Measurements from ENCODE around the gene MEST. TPM values are rescaled to one million over a fixed set of nuclear protein-coding genes. Genes with fewer than 3 reads are reported as not detected.
A peak's percentile ranks its signal among the peaks of the same experiment; 100 is the strongest.

The MEST gene
- total RNA-seq, 4 donors from 2014 or later: 5.2 to 14.0 (median 9.3) TPM

DNA sequence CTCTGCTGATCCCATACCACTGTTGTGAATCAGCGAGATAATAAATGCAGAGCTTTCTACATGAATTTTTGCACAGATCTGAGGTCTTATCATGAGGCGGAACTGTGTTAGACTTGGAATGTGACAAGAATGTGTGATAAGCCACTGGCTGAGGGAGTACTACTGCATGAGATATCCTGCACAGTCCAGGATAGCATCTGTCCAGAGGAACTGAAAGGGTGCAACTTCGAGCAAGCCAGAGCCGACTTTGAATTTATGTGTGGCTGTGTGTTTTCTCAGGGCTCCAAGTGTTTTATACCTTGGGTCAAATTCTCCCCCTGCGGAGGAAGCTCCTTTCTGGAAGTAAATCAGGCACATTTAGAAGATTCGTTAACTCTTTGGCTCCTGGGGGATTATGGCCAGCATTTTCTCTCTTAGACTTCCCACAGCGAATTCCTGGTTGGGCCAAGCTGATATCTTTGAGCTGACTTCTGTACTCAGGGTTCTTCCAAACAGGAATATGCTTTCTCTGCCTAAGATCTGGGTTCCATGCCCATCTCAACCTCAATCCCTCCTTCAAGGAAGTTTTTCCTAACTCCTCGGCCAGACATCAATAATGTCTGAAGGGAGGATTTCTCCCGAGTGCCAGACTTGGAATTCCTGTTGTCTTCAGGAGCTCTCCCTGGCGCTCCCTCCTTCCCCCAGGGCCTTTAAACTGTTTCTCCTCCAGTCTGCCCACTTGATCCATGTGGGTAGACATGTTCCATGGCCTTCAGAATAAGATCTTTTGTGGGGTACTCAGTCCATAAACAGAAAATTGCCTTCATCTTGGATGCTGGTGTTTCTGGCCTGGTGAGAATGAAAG, 2.5 kb upstream of the MEST start:
- no peaks in the 10 kb centered on the region for H3K9me3 ChIP-seq
- DNase-seq: no peak
- TF ChIP-seq CTCF (IDR thresholded peaks at IDR 0.05): no peak
- no peak for TF ChIP-seq POLR2A (IDR thresholded peaks at IDR 0.05)
- peaks cover 0 to 80% (median 0%) of the 10 kb centered on the region in 4 donors for H3K27me3 ChIP-seq
- H3K36me3 ChIP-seq: no peaks in the 10 kb centered on the region
- H3K4me3 ChIP-seq: no peak overlapping the region
- peaks cover 7 to 48% (median 20%) of the 10 kb centered on the region in 3 donors for H3K4me1 ChIP-seq
- intact Hi-C loops (cut with DNase I): no loop called here
- 70 to 79% methylated on average over 10 of the region's 10 CpGs for WGBS, 2 donors
- no peak overlapping the region for H3K27ac ChIP-seq

DNA sequence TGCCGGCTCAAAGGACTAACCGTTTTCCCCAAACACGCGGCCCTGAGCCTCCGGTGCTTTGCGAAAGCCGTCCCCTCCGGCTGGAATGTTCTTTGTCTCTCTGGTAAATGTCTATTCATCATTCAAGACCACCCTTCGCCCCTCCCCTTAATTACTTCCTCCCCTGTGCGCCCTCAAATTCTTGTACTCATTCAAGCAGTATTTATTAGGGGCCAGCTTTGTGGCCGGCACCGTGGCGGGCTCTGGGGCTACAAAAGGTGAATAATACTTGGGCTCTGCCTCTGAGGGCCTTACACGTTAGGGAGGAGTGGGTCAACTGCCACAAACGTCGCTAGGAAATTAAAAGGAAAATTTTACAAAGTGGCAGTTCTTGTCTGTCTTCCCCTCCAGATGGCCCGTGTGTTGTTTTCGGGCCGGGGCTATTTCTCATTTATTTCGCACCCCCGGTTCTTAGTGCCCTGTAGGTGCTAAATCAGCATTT, 1.5 kb upstream of the MEST start:
- Histone ChIP-seq H3K4me3 (peak overlapping the region in 2 of 4 donors; percentile 49 to 60), H3K27me3 (peaks cover 0 to 71% (median 0%) of the 10 kb centered on the region in 4 donors), H3K27ac (no peak overlapping the region), H3K36me3 (no peaks in the 10 kb centered on the region), H3K9me3 (no peaks in the 10 kb centered on the region), H3K4me1 (peaks cover 7 to 48% (median 20%) of the 10 kb centered on the region in 3 donors)
- intact Hi-C loops (cut with DNase I): no loop called here
- 64 to 89% methylated on average over 18 to 21 of the region's 21 CpGs for whole genome bisulfite sequencing, 2 donors
- no peak for DNase-seq
- TF ChIP-seq POLR2A (IDR thresholded peaks at IDR 0.05) (no peak), CTCF (IDR thresholded peaks at IDR 0.05) (no peak)

DNA sequence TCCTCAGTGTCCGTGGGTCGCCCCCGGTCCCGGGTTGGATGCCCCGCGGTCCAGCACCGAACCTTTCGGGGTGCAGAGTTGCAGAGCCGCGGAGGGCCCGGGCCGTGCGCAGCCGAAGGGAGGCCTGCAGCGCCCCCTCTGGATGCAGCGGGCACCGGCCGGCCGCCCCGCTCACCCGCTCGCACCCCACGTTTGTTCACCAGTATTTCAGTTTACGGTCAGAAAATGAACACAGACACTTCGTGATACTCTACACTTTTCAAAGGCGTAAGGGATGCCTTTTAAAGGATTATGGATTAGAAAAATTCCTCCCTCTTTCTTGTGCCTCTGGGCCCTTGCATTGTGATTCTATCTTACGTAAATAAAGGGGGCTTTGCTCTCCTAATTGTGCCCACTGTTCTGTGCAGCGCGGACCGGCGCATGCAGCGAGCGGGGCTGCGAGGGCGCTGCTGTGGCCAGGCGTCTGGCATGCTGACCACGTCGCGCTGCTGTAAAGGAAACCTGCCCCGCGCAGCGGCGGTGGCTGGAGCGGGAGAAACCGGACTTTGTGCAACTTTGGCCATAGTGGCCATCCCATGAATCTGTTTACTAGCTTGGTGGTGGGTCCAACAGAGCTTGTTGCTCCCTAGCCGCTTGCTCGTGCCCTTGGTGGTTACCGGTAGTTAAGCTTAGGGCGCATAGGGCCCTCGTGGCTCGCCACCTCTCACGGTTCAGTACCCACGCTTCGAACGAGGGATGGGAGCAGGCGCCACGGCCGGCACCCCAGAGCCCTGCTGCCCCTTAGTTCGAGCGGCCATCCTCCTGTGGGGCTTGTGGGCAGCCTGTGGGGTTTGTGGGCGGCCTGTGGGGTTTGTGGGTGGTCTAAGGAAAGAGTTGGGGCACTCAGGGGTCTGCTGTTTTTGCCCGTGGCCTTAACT, 739 bp upstream of the MEST start:
- Histone ChIP-seq H3K4me1 (peaks cover 7 to 41% (median 19%) of the 10 kb centered on the region in 3 donors), H3K9me3 (no peaks in the 10 kb centered on the region), H3K4me3 (peak overlapping the region in 3 of 4 donors; percentile 34 to 60 (median 49)), H3K27me3 (peaks cover 0 to 63% (median 0%) of the 10 kb centered on the region in 4 donors), H3K27ac (no peak overlapping the region), H3K36me3 (no peaks in the 10 kb centered on the region)
- WGBS, 2 donors: 21 to 57% methylated on average over 4 to 25 of the region's 62 CpGs
- no peak for TF ChIP-seq POLR2A (IDR thresholded peaks at IDR 0.05)
- TF ChIP-seq CTCF (IDR thresholded peaks at IDR 0.05): peak in 5 of 6 experiments; percentile 32 to 58 (median 44)
- intact Hi-C loops (cut with DNase I): no loop called here
- DNase-seq: no peak

- DNase-seq: no peak
- intact Hi-C loops (cut with DNase I): no loop called here
- Histone ChIP-seq H3K4me1 (peaks cover 0 to 31% (median 11%) of the 10 kb centered on the region in 3 donors), H3K4me3 (peak overlapping the region; percentile 23 to 60 (median 42)), H3K27me3 (peaks cover 0 to 52% (median 0%) of the 10 kb centered on the region in 4 donors), H3K27ac (no peak overlapping the region), H3K9me3 (no peaks in the 10 kb centered on the region), H3K36me3 (peaks cover 0 to 1% (median 0%) of the 10 kb centered on the region in 3 donors)
- TF ChIP-seq CTCF (IDR thresholded peaks at IDR 0.05) (no peak), POLR2A (IDR thresholded peaks at IDR 0.05) (no peak)
- WGBS, 2 donors: 55 to 74% methylated on average over 30 to 36 of the region's 50 CpGs
These were observed 814 bp downstream of the MEST start for GRCh38 chr7:130492523-130493274.
